Peyer's patch (tissue), 4 donors: ENCODE measurements around the gene ACACA. TPM values are rescaled to one million over a fixed set of nuclear protein-coding genes. Genes with fewer than 3 reads are reported as not detected.
A peak's percentile ranks its signal among the peaks of the same experiment; 100 is the strongest.

ENCODE experiments used
- DNase-seq, 3 donors: peaks; one replicate each; pipeline ENCODE4 v3.0.0-alpha.2; 2017 to 2019
- H3K27ac ChIP-seq, 4 donors: fragments of 200-600 bp; sonication (generic); one replicate each; pipeline ENCODE4 v1.5.1; 2016 to 2019
- H3K27me3 ChIP-seq, 2 donors: fragments of 200-600 bp; sonication (generic); one replicate each; pipeline ENCODE4 v1.5.1; 2019
- H3K36me3 ChIP-seq, 3 donors: fragments of 200-600 bp; sonication (generic); one replicate each; pipeline ENCODE4 v1.5.1; 2016 to 2019
- H3K4me1 ChIP-seq, 4 donors: fragments of 200-600 bp; sonication (generic); one replicate each; pipeline ENCODE4 v1.5.1; 2016 to 2019
- H3K4me3 ChIP-seq, 4 donors: fragments of 200-600 bp; sonication (generic); 1 replicate in 3 of 4; 2 replicates in 1 of 4; pipeline ENCODE4 v1.5.1; 2016 to 2019; ENCODE audit warnings: mild to moderate bottlenecking in 1 of 4
- H3K9me3 ChIP-seq, 4 donors: fragments of 200-600 bp; sonication (generic); one replicate each; pipeline ENCODE4 v1.5.1; 2016 to 2019; ENCODE audit warnings: mild to moderate bottlenecking in 1 of 4
- CTCF ChIP-seq, 6 experiments: fragments of 450-650 bp in 4 of 6; fragments of 200-600 bp in 2 of 6; sonication (generic) in 1 of 6; IDR thresholded peaks; one replicate each; pipeline ENCODE4 v1.5.1; 2017 to 2019; ENCODE audit warnings: antibody characterized with exemption in 6 of 6, mild to moderate bottlenecking in 3 of 6, moderate library complexity in 1 of 6
- POLR2A ChIP-seq, 2 donors: fragments of 450-650 bp; IDR thresholded peaks; one replicate each; pipeline ENCODE4 v1.5.1; 2017; ENCODE audit warnings: antibody characterized with exemption in 2 of 2, mild to moderate bottlenecking in 2 of 2, moderate library complexity in 2 of 2
- total RNA-seq, 4 donors: library from RNA; depleted of rRNA; stranded (reverse); fragments of >200 nt; gene quantifications; one replicate each; pipeline ENCODE4 v1.1.0, GENCODE V29; 2016

The ACACA gene
- total RNA-seq, 4 donors from 2014 or later = 31.7 to 71.7 (median 43.0) TPM

GRCh38 chr17:37239690-37240334 is 166.8 kb downstream of the ACACA start:
- Histone ChIP-seq H3K27me3 (no peaks in the 10 kb centered on the region), H3K9me3 (no peaks in the 10 kb centered on the region), H3K27ac (no peak overlapping the region), H3K36me3 (peaks cover 0 to 70% (median 0%) of the 10 kb centered on the region in 3 donors), H3K4me1 (no peaks in the 10 kb centered on the region), H3K4me3 (no peak overlapping the region)
- no peak for TF ChIP-seq POLR2A (IDR thresholded peaks at IDR 0.05)
- peak in 5 of 6 experiments; percentile 48 to 67 (median 51) for TF ChIP-seq CTCF (IDR thresholded peaks at IDR 0.05)
- no peak for DNase-seq

- TF ChIP-seq POLR2A (IDR thresholded peaks at IDR 0.05) (no peak), CTCF (IDR thresholded peaks at IDR 0.05) (no peak)
- no peak overlapping the region for H3K4me3 ChIP-seq
- H3K27ac ChIP-seq = no peak overlapping the region
- no peaks in the 10 kb centered on the region for H3K4me1 ChIP-seq
- DNase-seq = no peak
- H3K27me3 ChIP-seq = no peaks in the 10 kb centered on the region
- no peaks in the 10 kb centered on the region for H3K9me3 ChIP-seq
- H3K36me3 ChIP-seq = peaks cover 0 to 40% (median 0%) of the 10 kb centered on the region in 3 donors
Observed at GRCh38 chr17:37234106-37234505, 172.5 kb downstream of the ACACA start.

DNA sequence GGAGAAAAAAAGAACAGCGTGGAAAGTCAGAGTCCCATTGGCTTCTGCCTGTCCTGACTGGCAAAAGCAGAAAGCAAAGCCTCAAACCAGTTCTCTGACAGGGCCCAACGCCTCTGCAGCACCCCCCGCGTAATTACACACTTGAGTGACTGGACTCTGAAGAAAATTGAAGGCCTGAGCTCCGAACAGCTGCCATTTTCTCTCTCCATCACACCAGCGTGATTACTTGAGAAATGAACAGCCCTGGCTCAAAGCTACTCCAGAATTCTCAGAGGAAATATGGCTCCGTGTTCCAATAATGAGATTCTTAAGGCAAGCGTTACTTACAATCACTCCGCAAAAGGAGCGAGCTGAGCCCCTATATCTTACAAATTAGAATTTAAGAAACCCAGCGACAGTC is 173.6 kb downstream of the ACACA start:
- Histone ChIP-seq H3K4me1 (no peaks in the 10 kb centered on the region), H3K36me3 (peaks cover 0 to 41% (median 0%) of the 10 kb centered on the region in 3 donors), H3K4me3 (no peak overlapping the region), H3K27ac (no peak overlapping the region), H3K9me3 (no peaks in the 10 kb centered on the region), H3K27me3 (no peaks in the 10 kb centered on the region)
- TF ChIP-seq POLR2A (IDR thresholded peaks at IDR 0.05) (no peak), CTCF (IDR thresholded peaks at IDR 0.05) (no peak)
- DNase-seq = no peak

GRCh38 chr17:37231887-37232286 is 174.7 kb downstream of the ACACA start:
- no peak overlapping the region for H3K27ac ChIP-seq
- DNase-seq = no peak

DNA sequence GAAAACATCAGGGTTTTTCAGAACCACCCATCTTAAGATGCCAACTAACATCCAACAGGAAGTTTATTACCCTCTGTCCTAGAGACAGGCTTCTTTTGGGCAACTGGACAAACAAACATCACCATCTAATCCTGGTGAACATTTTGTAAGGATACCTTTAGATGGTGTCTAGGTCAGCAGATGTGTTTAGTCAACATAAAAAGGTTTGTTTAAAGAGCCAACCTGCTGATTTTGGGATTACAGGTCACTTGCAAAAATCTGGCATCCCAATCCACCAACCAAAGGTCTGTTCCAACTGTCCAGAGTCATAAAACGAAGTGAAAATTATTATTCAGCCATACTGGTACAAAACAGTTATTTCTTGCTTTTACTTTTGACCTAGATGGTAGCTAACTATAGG is 176.0 kb downstream of the ACACA start:
- no peaks in the 10 kb centered on the region for H3K4me1 ChIP-seq
- no peak overlapping the region for H3K27ac ChIP-seq
- H3K4me3 ChIP-seq = no peak overlapping the region
- no peaks in the 10 kb centered on the region for H3K9me3 ChIP-seq
- peaks cover 0 to 35% (median 0%) of the 10 kb centered on the region in 3 donors for H3K36me3 ChIP-seq
- no peaks in the 10 kb centered on the region for H3K27me3 ChIP-seq
- no peak for DNase-seq
- no peak for TF ChIP-seq CTCF (IDR thresholded peaks at IDR 0.05)
- no peak for TF ChIP-seq POLR2A (IDR thresholded peaks at IDR 0.05)

More at GRCh38 chr17:37231887-37232286, 174.7 kb downstream of the ACACA start:
- no peak overlapping the region for H3K4me3 ChIP-seq
- H3K27me3 ChIP-seq = no peaks in the 10 kb centered on the region
- H3K9me3 ChIP-seq = no peaks in the 10 kb centered on the region
- no peaks in the 10 kb centered on the region for H3K4me1 ChIP-seq
- no peak for TF ChIP-seq CTCF (IDR thresholded peaks at IDR 0.05)
- no peak for TF ChIP-seq POLR2A (IDR thresholded peaks at IDR 0.05)
- H3K36me3 ChIP-seq = peaks cover 0 to 32% (median 0%) of the 10 kb centered on the region in 3 donors
